ENCODE data around the gene TRAPPC2B.
"Not testable (repeated sequence)": the region's sequence is repeated elsewhere in the genome, so short reads cannot be mapped to it uniquely, and the experiment has no call there.

The TRAPPC2B gene

GRCh38 chr19:57350877-57351805 lies 12.2 kb upstream of the TRAPPC2B start, which contains the start of gene ZNF304:
Gene ZNF304 (plus strand): TSS chr19:57351271. CDS start chr19:57351665, 394 bp downstream.
- ATAC-seq (ENCODE audit: low read depth), result peak; percentile 100
- Mint-ChIP-seq H3K36me3 (peaks cover 36% of the 10 kb centered on the region), H3K4me1 (peaks cover 31% of the 10 kb centered on the region), H3K4me3 (peak within 1 kb of the TSS; percentile 95), H3K27ac (peak within 1 kb of the TSS; percentile 94), H3K27me3 (no peaks in the 10 kb centered on the region), H3K9me3 (peaks cover 17% of the 10 kb centered on the region)
- DNase-seq (ENCODE audit: low spot score in 2 of 2), result peak; percentile 69 to 75

GRCh38 chr19:57351867-57352266 lies 11.5 kb upstream of the TRAPPC2B start:
- Mint-ChIP-seq H3K9me3 (peaks cover 17% of the 10 kb centered on the region), H3K36me3 (peaks cover 44% of the 10 kb centered on the region), H3K4me1 (peaks cover 31% of the 10 kb centered on the region), H3K27me3 (no peaks in the 10 kb centered on the region), H3K4me3 (peak overlapping the region; percentile 95), H3K27ac (peak overlapping the region; percentile 94)
- ATAC-seq (ENCODE audit: low read depth) (no peak), DNase-seq (ENCODE audit: low spot score in 2 of 2) (no peak)

GRCh38 chr19:57355916-57356315 lies 7.4 kb upstream of the TRAPPC2B start:
- DNase-seq (ENCODE audit: low spot score in 2 of 2) (no peak), ATAC-seq (ENCODE audit: low read depth) (no peak)
- H3K27ac Mint-ChIP-seq, result no peak overlapping the region
- H3K27me3 Mint-ChIP-seq, result no peaks in the 10 kb centered on the region
- no peak overlapping the region for H3K4me3 Mint-ChIP-seq
- peaks cover 26% of the 10 kb centered on the region for H3K4me1 Mint-ChIP-seq
- peaks cover 64% of the 10 kb centered on the region for H3K36me3 Mint-ChIP-seq
- H3K9me3 Mint-ChIP-seq, result peaks cover 19% of the 10 kb centered on the region

GRCh38 chr19:57357406-57357805 lies 5.9 kb upstream of the TRAPPC2B start:
- Mint-ChIP-seq H3K36me3 (peaks cover 58% of the 10 kb centered on the region), H3K27ac (no peak overlapping the region), H3K4me3 (no peak overlapping the region), H3K27me3 (no peaks in the 10 kb centered on the region), H3K9me3 (peaks cover 17% of the 10 kb centered on the region), H3K4me1 (peaks cover 12% of the 10 kb centered on the region)
- ATAC-seq (ENCODE audit: low read depth) (no peak), DNase-seq (ENCODE audit: low spot score in 2 of 2) (no peak)

GRCh38 chr19:57359300-57359699 lies 4.1 kb upstream of the TRAPPC2B start:
- Mint-ChIP-seq H3K27ac (no peak overlapping the region), H3K9me3 (peaks cover 13% of the 10 kb centered on the region), H3K27me3 (no peaks in the 10 kb centered on the region), H3K36me3 (peaks cover 51% of the 10 kb centered on the region), H3K4me1 (peaks cover 12% of the 10 kb centered on the region), H3K4me3 (no peak overlapping the region)
- DNase-seq (ENCODE audit: low spot score in 2 of 2) (no peak), ATAC-seq (ENCODE audit: low read depth) (no peak)

GRCh38 chr19:57362419-57362818 lies 932 bp upstream of the TRAPPC2B start:
- Mint-ChIP-seq H3K27me3 (no peaks in the 10 kb centered on the region), H3K4me1 (peaks cover 12% of the 10 kb centered on the region), H3K9me3 (peaks cover 7% of the 10 kb centered on the region), H3K36me3 (peaks cover 23% of the 10 kb centered on the region), H3K4me3 (no peak overlapping the region), H3K27ac (peak overlapping the region; percentile 99)
- DNase-seq (ENCODE audit: low spot score in 2 of 2) (no peak), ATAC-seq (ENCODE audit: low read depth) (no peak)

GRCh38 chr19:57363688-57364181 lies 384 bp downstream of the TRAPPC2B start:
- Mint-ChIP-seq H3K9me3 (peaks cover 6% of the 10 kb centered on the region), H3K36me3 (peaks cover 19% of the 10 kb centered on the region), H3K4me1 (peaks cover 13% of the 10 kb centered on the region), H3K27ac (peak overlapping the region; percentile 99), H3K27me3 (no peaks in the 10 kb centered on the region), H3K4me3 (peak overlapping the region; percentile 92)
- no peak for DNase-seq (ENCODE audit: low spot score in 2 of 2)
- ATAC-seq (ENCODE audit: low read depth), result peak; percentile 7

GRCh38 chr19:57366776-57367175 lies 3.4 kb downstream of the TRAPPC2B start:
- DNase-seq (ENCODE audit: low spot score in 2 of 2) (no peak), ATAC-seq (ENCODE audit: low read depth) (no peak)
- Mint-ChIP-seq H3K36me3 (peaks cover 34% of the 10 kb centered on the region), H3K9me3 (peaks cover 9% of the 10 kb centered on the region), H3K27ac (no peak overlapping the region), H3K4me1 (peaks cover 20% of the 10 kb centered on the region), H3K4me3 (no peak overlapping the region), H3K27me3 (no peaks in the 10 kb centered on the region)

GRCh38 chr19:57374179-57374578 lies 10.8 kb downstream of the TRAPPC2B start:
- DNase-seq (ENCODE audit: low spot score in 2 of 2), result no peak
- H3K9me3 Mint-ChIP-seq, result peaks cover 22% of the 10 kb centered on the region
- no peak overlapping the region for H3K4me3 Mint-ChIP-seq
- ATAC-seq (ENCODE audit: low read depth), result no peak
- H3K36me3 Mint-ChIP-seq, result peaks cover 79% of the 10 kb centered on the region
- H3K27ac Mint-ChIP-seq, result no peak overlapping the region
- no peaks in the 10 kb centered on the region for H3K27me3 Mint-ChIP-seq
- H3K4me1 Mint-ChIP-seq, result peaks cover 5% of the 10 kb centered on the region

- not testable (repeated sequence) for H3K4me3 Mint-ChIP-seq; ATAC-seq (ENCODE audit: low read depth); DNase-seq (ENCODE audit: low spot score in 2 of 2); H3K27ac Mint-ChIP-seq; H3K27me3 Mint-ChIP-seq; H3K4me1 Mint-ChIP-seq
- peaks cover 27% of the 10 kb centered on the region for H3K9me3 Mint-ChIP-seq
- peaks cover 80% of the 10 kb centered on the region for H3K36me3 Mint-ChIP-seq
Observed at GRCh38 chr19:57374647-57375046, 11.3 kb downstream of the TRAPPC2B start.

GRCh38 chr19:57376151-57376550 lies 12.8 kb downstream of the TRAPPC2B start:
- no peaks in the 10 kb centered on the region for H3K27me3 Mint-ChIP-seq
- no peaks in the 10 kb centered on the region for H3K4me1 Mint-ChIP-seq
- H3K27ac Mint-ChIP-seq, result no peak overlapping the region
- peaks cover 27% of the 10 kb centered on the region for H3K9me3 Mint-ChIP-seq
- no peak for ATAC-seq (ENCODE audit: low read depth)
- H3K36me3 Mint-ChIP-seq, result peaks cover 71% of the 10 kb centered on the region
- H3K4me3 Mint-ChIP-seq, result no peak overlapping the region
- DNase-seq (ENCODE audit: low spot score in 2 of 2), result no peak

- peaks cover 57% of the 10 kb centered on the region for H3K36me3 Mint-ChIP-seq
- peaks cover 25% of the 10 kb centered on the region for H3K9me3 Mint-ChIP-seq
- no peak for DNase-seq (ENCODE audit: low spot score in 2 of 2)
- no peak overlapping the region for H3K27ac Mint-ChIP-seq
- H3K4me1 Mint-ChIP-seq, result no peaks in the 10 kb centered on the region
- no peaks in the 10 kb centered on the region for H3K27me3 Mint-ChIP-seq
- no peak overlapping the region for H3K4me3 Mint-ChIP-seq
- no peak for ATAC-seq (ENCODE audit: low read depth)
Observed at GRCh38 chr19:57377498-57378146, 14.3 kb downstream of the TRAPPC2B start.

- Mint-ChIP-seq H3K27ac (no peak overlapping the region), H3K4me1 (no peaks in the 10 kb centered on the region), H3K27me3 (no peaks in the 10 kb centered on the region), H3K36me3 (peaks cover 30% of the 10 kb centered on the region), H3K4me3 (no peak overlapping the region), H3K9me3 (peaks cover 17% of the 10 kb centered on the region)
- no peak for DNase-seq (ENCODE audit: low spot score in 2 of 2)
- no peak for ATAC-seq (ENCODE audit: low read depth)
Observed at GRCh38 chr19:57380923-57381322, 17.6 kb downstream of the TRAPPC2B start.

GRCh38 chr19:57382806-57383488 lies 19.6 kb downstream of the TRAPPC2B start:
- Mint-ChIP-seq H3K9me3 (peaks cover 12% of the 10 kb centered on the region), H3K27me3 (no peaks in the 10 kb centered on the region), H3K4me3 (no peak overlapping the region)

More at GRCh38 chr19:57382806-57383488, 19.6 kb downstream of the TRAPPC2B start:
- H3K36me3 Mint-ChIP-seq, result peaks cover 14% of the 10 kb centered on the region
- no peak for DNase-seq (ENCODE audit: low spot score in 2 of 2)
- no peak overlapping the region for H3K27ac Mint-ChIP-seq
- ATAC-seq (ENCODE audit: low read depth), result no peak
- H3K4me1 Mint-ChIP-seq, result no peaks in the 10 kb centered on the region
